Glomerular endothelial cell (primary cell): ENCODE results near the gene ABCA3. TPM values are rescaled to one million over a fixed set of nuclear protein-coding genes. Genes with fewer than 3 reads are reported as not detected.
A peak's percentile ranks its signal among the peaks of the same experiment; 100 is the strongest.
"Not testable (repeated sequence)": the region's sequence is repeated elsewhere in the genome, so short reads cannot be mapped to it uniquely, and the experiment has no call there.

Experiments used
- DNase-seq: peaks from one replicate; pipeline ENCODE4 v3.0.0-alpha.2; 2011; ENCODE audit warnings: low read depth, low spot score; ENCODE audit errors: extremely low read depth
- total RNA-seq: library from RNA; depleted of rRNA; stranded (reverse); fragments of >200 nt; gene quantifications from 2 replicates; pipeline ENCODE4 v1.2.3, GENCODE V29; 2015

The ABCA3 gene
- total RNA-seq, 1 donor from 2014 or later: 79.5 TPM

- DNase-seq: not testable (repeated sequence)
Measured at GRCh38 chr16:2263026-2263425, 77.5 kb downstream of the ABCA3 start.

- DNase-seq: no peak
Measured at GRCh38 chr16:2260250-2260649, 80.3 kb downstream of the ABCA3 start.

GRCh38 chr16:2258530-2258929 lies 82.0 kb downstream of the ABCA3 start:
- not testable (repeated sequence) for DNase-seq

GRCh38 chr16:2257726-2258125 lies 82.8 kb downstream of the ABCA3 start:
- DNase-seq: no peak

GRCh38 chr16:2256531-2257140 lies 83.9 kb downstream of the ABCA3 start:
- no peak for DNase-seq

- no peak for DNase-seq
Measured at GRCh38 chr16:2253293-2253692, 87.2 kb downstream of the ABCA3 start.

- DNase-seq: no peak
Measured at GRCh38 chr16:2252806-2253148, 87.8 kb downstream of the ABCA3 start.

- DNase-seq: peak; percentile 25
Measured at GRCh38 chr16:2251296-2252111, 89.0 kb downstream of the ABCA3 start, which contains the start of gene ECI1. Gene ECI1 (minus strand): TSS chr16:2251587. CDS start chr16:2251566, 21 bp downstream.

GRCh38 chr16:2250652-2251295 lies 89.8 kb downstream of the ABCA3 start:
- DNase-seq: no peak

- no peak for DNase-seq
Measured at GRCh38 chr16:2246301-2246885, 94.1 kb downstream of the ABCA3 start.

- no peak for DNase-seq
Measured at GRCh38 chr16:2244926-2245795, 95.4 kb downstream of the ABCA3 start.

- no peak for DNase-seq
Measured at GRCh38 chr16:2244301-2244700, 96.2 kb downstream of the ABCA3 start.

GRCh38 chr16:2243781-2244180 lies 96.7 kb downstream of the ABCA3 start:
- no peak for DNase-seq

GRCh38 chr16:2243031-2243528 lies 97.4 kb downstream of the ABCA3 start:
- no peak for DNase-seq

- DNase-seq: no peak
Measured at GRCh38 chr16:2242598-2242997, 97.9 kb downstream of the ABCA3 start.

- not testable (repeated sequence) for DNase-seq
Measured at GRCh38 chr16:2240331-2240730, 100.2 kb downstream of the ABCA3 start.

- DNase-seq: no peak
Measured at GRCh38 chr16:2238838-2239675, 101.5 kb downstream of the ABCA3 start.

- DNase-seq: no peak
Measured at GRCh38 chr16:2238150-2238837, 102.2 kb downstream of the ABCA3 start.
